ENCODE results near the gene CCZ1B. TPM values are rescaled to one million over a fixed set of nuclear protein-coding genes. Genes with fewer than 3 reads are reported as not detected.
"Not testable (repeated sequence)": the region's sequence is repeated elsewhere in the genome, so short reads cannot be mapped to it uniquely, and the experiment has no call there.

Gene CCZ1B
- total RNA-seq, 2 donors from 2014 or later, result 71.1 to 73.1 TPM

- intact Hi-C loops (cut with DNase I); DNase-seq (ENCODE audit: low spot score): not testable (repeated sequence)
Observed at GRCh38 chr7:6781581-6781980, 44.5 kb downstream of the CCZ1B start.

- DNase-seq (ENCODE audit: low spot score); intact Hi-C loops (cut with DNase I): not testable (repeated sequence)
Observed at GRCh38 chr7:6761186-6761585, 64.9 kb downstream of the CCZ1B start.

- intact Hi-C loops (cut with DNase I); DNase-seq (ENCODE audit: low spot score): not testable (repeated sequence)
Observed at GRCh38 chr7:6753964-6754363, 72.1 kb downstream of the CCZ1B start, which contains the start of gene RSPH10B2. TSS of gene RSPH10B2 (plus strand) at chr7:6754103. CDS start at chr7:6757678, 3,575 bp downstream.

GRCh38 chr7:6750173-6750572 lies 75.9 kb downstream of the CCZ1B start:
- intact Hi-C loops (cut with DNase I); DNase-seq (ENCODE audit: low spot score): not testable (repeated sequence)

- DNase-seq (ENCODE audit: low spot score); intact Hi-C loops (cut with DNase I): not testable (repeated sequence)
Observed at GRCh38 chr7:6749335-6749734, 76.7 kb downstream of the CCZ1B start.

Other genes starting within 250 kb of the CCZ1B start
- 10 to 100 TPM; 34.2 to 36.9 TPM for gene ZDHHC4, start 248.8 kb downstream of the CCZ1B start, total RNA-seq
- 10 to 100 TPM; 16.0 to 20.6 TPM for gene INTS15, start 236.3 kb downstream of the CCZ1B start, total RNA-seq
- 10 to 100 TPM in 1 of 2 donors, 1 to 10 TPM in 1; 8.1 to 11.9 TPM for gene ZNF853, start 210.7 kb downstream of the CCZ1B start, total RNA-seq
- gene ZNF316, start 189.0 kb downstream of the CCZ1B start, total RNA-seq, result 10 to 100 TPM; 16.1 to 22.5 TPM
- gene ZNF12, start 119.3 kb downstream of the CCZ1B start, total RNA-seq, result 10 to 100 TPM; 22.6 to 25.0 TPM
- under 1 TPM in 1 of 2 donors, not detected in 1; 0.33 TPM for gene RSPH10B2, start 72.2 kb downstream of the CCZ1B start, total RNA-seq